K562 (cell line): ENCODE data around the gene RPTOR. TPM values are rescaled to one million over a fixed set of nuclear protein-coding genes. Genes with fewer than 3 reads are reported as not detected.
"Not testable (repeated sequence)": the region's sequence is repeated elsewhere in the genome, so short reads cannot be mapped to it uniquely, and the experiment has no call there.

ENCODE experiments used
- ATAC-seq: fragments of 200-7000 bp; cut with Tn5 transposase; 3 replicates; pipeline ENCODE4 v1.9.1; 2020; ENCODE audit warnings: moderate library complexity
- BruUV-seq: library from RNA; stranded (reverse); fragments of 400-500 nt; replicated peaks from 2 replicates; lab custom pipeline; 2021; lab: Mats Ljungman, UMichigan
- CTCF ChIA-PET: fragments of 300-600 bp; formaldehyde crosslinking; extraction: SDS; loops from one replicate; lab custom pipeline; 2021; ENCODE audit warnings: low intra/inter-chr PET ratio; lab: Yijun Ruan, JAX
- POLR2A ChIA-PET: fragments of 300-600, 350-650 bp; sonication (Branson Sonifier 250); formaldehyde crosslinking; extraction: SDS; loops from one replicate; lab custom pipeline; 2021; ENCODE audit warnings: antibody characterized with exemption, inconsistent platforms; lab: Yijun Ruan, JAX
- DNase-seq, 4 experiments: peaks; one replicate each; pipeline versions ENCODE4 v3.0.0 to v3.0.0-alpha.2; 2011 to 2018; ENCODE audit warnings: low spot score in 3 of 4, mixed read lengths in 3 of 4; ENCODE audit errors: extremely low read depth in 1 of 4
- FAIRE-seq: peaks from 2 replicates; lab custom pipeline; 2011; peaks lifted over from hg19 to GRCh38; lab: Jason Lieb, UNC
- H2AFZ ChIP-seq: 2 replicates; pipeline ENCODE4 v1.6.0; 2011; ENCODE audit warnings: low read depth, low read length, control low read depth, inconsistent platforms
- H3K27ac ChIP-seq: fragments of 200-600 bp; 3 replicates; pipeline ENCODE4 v1.8.0; 2011; ENCODE audit warnings: low read depth, mild to moderate bottlenecking, control low read depth, inconsistent platforms, low read length, moderate library complexity, mixed read lengths; ENCODE audit errors: extremely low read depth
- H3K27me3 ChIP-seq, 2 experiments: fragments of 300-600 bp in 1 of 2; 2 replicates in 1 of 2; 3 replicates in 1 of 2; pipeline versions ENCODE4 v1.6.0 to v1.8.0; 2011; ENCODE audit warnings: inconsistent platforms in 2 of 2, low read length in 2 of 2, mild to moderate bottlenecking in 1 of 2, mixed read lengths in 1 of 2, moderate library complexity in 1 of 2; ENCODE audit not compliant: control insufficient read depth in 2 of 2, insufficient read depth in 2 of 2
- H3K36me3 ChIP-seq: fragments of 300-600 bp; 3 replicates; pipeline ENCODE4 v1.8.0; 2011; ENCODE audit warnings: mild to moderate bottlenecking, low read length, inconsistent platforms; ENCODE audit not compliant: control insufficient read depth, insufficient read depth
- H3K4me1 ChIP-seq, 2 experiments: fragments of 200-600 bp in 1 of 2; replicated peaks in 1 of 2; 2 replicates in 1 of 2; 3 replicates in 1 of 2; pipeline versions ENCODE4 v1.5.1 to v1.8.0; 2011; ENCODE audit warnings: inconsistent platforms in 2 of 2, low read length in 2 of 2, mild to moderate bottlenecking in 1 of 2, mixed read lengths in 1 of 2, moderate library complexity in 1 of 2; ENCODE audit not compliant: control insufficient read depth in 2 of 2, insufficient read depth in 2 of 2
- H3K4me2 ChIP-seq: 2 replicates; pipeline ENCODE4 v1.6.1; 2011; ENCODE audit warnings: low read length, control low read depth, inconsistent platforms, mixed read lengths; ENCODE audit not compliant: insufficient read depth
- H3K4me3 ChIP-seq: fragments of 200-600 bp; sonication (generic), shearing (Covaris generic); 2 replicates; pipeline ENCODE4 v1.5.1; 2016; ENCODE audit warnings: control low read depth, inconsistent platforms
- H3K79me2 ChIP-seq: fragments of 200-600 bp; 3 replicates; pipeline ENCODE4 v1.8.0; 2011; ENCODE audit warnings: low read length, inconsistent platforms; ENCODE audit not compliant: control insufficient read depth, insufficient read depth
- H3K9ac ChIP-seq, 2 experiments: 2 replicates each; pipeline versions ENCODE4 v1.6.0 to v1.6.1; 2011; ENCODE audit warnings: low read depth in 2 of 2, low read length in 2 of 2, control low read depth in 1 of 2, inconsistent platforms in 1 of 2, mild to moderate bottlenecking in 1 of 2, mixed read lengths in 1 of 2; ENCODE audit not compliant: insufficient read depth in 1 of 2
- H3K9me1 ChIP-seq: one replicate; pipeline ENCODE4 v1.6.0; 2011; ENCODE audit warnings: inconsistent platforms, mild to moderate bottlenecking, low read length, moderate library complexity; ENCODE audit not compliant: control insufficient read depth, insufficient read depth
- H3K9me3 ChIP-seq: replicated peaks from 2 replicates; pipeline ENCODE4 v1.5.1; 2011; ENCODE audit warnings: low read depth, low read length, inconsistent platforms; ENCODE audit not compliant: control insufficient read depth, insufficient read depth
- H4K20me1 ChIP-seq: replicated peaks from 2 replicates; pipeline ENCODE4 v1.6.1; 2011; ENCODE audit warnings: low read length, inconsistent platforms, mixed read lengths; ENCODE audit not compliant: control insufficient read depth, insufficient read depth
- ELK3 ChIP-seq: fragments of 450-650 bp; formaldehyde crosslinking; IDR thresholded peaks from 2 replicates; pipeline ENCODE4 v1.4.0; 2020; ENCODE audit warnings: mild to moderate bottlenecking
- FOXO4 ChIP-seq: fragments of 450-650 bp; formaldehyde crosslinking; IDR thresholded peaks from 2 replicates; pipeline ENCODE4 v1.4.0; 2020; ENCODE audit warnings: mild to moderate bottlenecking, moderate library complexity
- ZNF395 ChIP-seq: fragments of 200-800 bp; sonication (Bioruptor generic); IDR thresholded peaks from 2 replicates; pipeline ENCODE4 v1.6.1; 2017; ENCODE audit warnings: missing genetic modification characterization, missing compliant biosample characterization
- ZNF76 ChIP-seq: fragments of 250-450 bp; sonication (Bioruptor Pico); IDR thresholded peaks from 2 replicates; pipeline ENCODE4 v1.4.0; 2020; ENCODE audit warnings: mild to moderate bottlenecking, moderate library complexity, borderline replicate concordance
- WGBS: fragments of 100-300 bp; shearing (Covaris generic); methylation state at CpG from one replicate; pipeline ENCODE4 v1.1.6; 2016; ENCODE audit warnings: low coverage, mixed read lengths; ENCODE audit not compliant: insufficient coverage; ENCODE audit errors: missing lambda C conversion rate; 5-methylcytosine and 5-hydroxymethylcytosine counted together
- in situ Hi-C: fragments of 300-500 bp; cut with MboI; formaldehyde crosslinking; loops from 4 replicates; pipeline ENCODE4 v1.15.0; 2018; ENCODE audit warnings: inconsistent platforms, mixed read lengths
- intact Hi-C: fragments of 100-400 bp; cut with micrococcal nuclease; formaldehyde crosslinking; loops from 2 replicates; pipeline ENCODE4 v1.14.2; 2022
- polyA plus RNA-seq, 8 experiments: library from polyadenylated mRNA; depleted of rRNA in 4 of 8; stranded (reverse) in 5 of 8; unstranded in 3 of 8; fragments of >200 nt; fragmentation: Nextera tagmentation in 2 of 8; fragmentation: Illumina TruSeq in 1 of 8; extraction: Ambion mirVana in 2 of 8; extraction: Trizol in 1 of 8; gene quantifications; 2 replicates each; pipeline versions ENCODE4 v1.2.1 to v1.2.3, GENCODE V29; 2011 to 2014; ENCODE audit warnings: inconsistent platforms in 1 of 8, missing spikeins in 1 of 8
- total RNA-seq, 7 experiments: library from RNA; depleted of rRNA in 6 of 7; stranded (reverse); fragments of >200 nt in 6 of 7; fragmentation: Illumina TruSeq in 2 of 7; extraction: Trizol in 2 of 7; gene quantifications; 2 replicates each; pipeline versions ENCODE4 v1.2.1 to v1.2.3, GENCODE V29; 2011 to 2021; ENCODE audit warnings: low replicate concordance in 1 of 7

The RPTOR gene
- total and polyA plus RNA-seq, 9 of the 15 experiments (the other 6 are each of a cell fraction or from before 2014, with no cell fraction given), result 0.24 to 54.1 (median 10.2) TPM

- Histone ChIP-seq H3K36me3 (no peaks in the 10 kb centered on the region), H3K27me3 (peaks cover 33 to 62% of the 10 kb centered on the region in 2 experiments; a peak in 3 of 5 replicates), H3K79me2 (no peaks in the 10 kb centered on the region), H3K9ac (no peak overlapping the region), H3K4me3 (no peak overlapping the region), H2AFZ (no peak overlapping the region), H3K27ac (no peak overlapping the region)
- CTCF ChIA-PET, result no interaction called here
- no TSS peak for BruUV-seq
- 0% methylated on average over 7 of the region's 8 CpGs for WGBS
- DNase-seq, result no peak
- no peak for FAIRE-seq
- in situ Hi-C loops, result no loop called here
- ATAC-seq, result no peak
- TF ChIP-seq ELK3 (CRISPR knock-in tag) (no peak), FOXO4 (no peak), ZNF76 (CRISPR knock-in tag) (no peak), ZNF395 (no peak)
- TF ChIP-seq, all 486 proteins: peak for 0
- intact Hi-C loops, result no loop called here
- Histone ChIP-seq H4K20me1 (peaks cover 5% of the 10 kb centered on the region; the same call in 1 of the 2 replicates), H3K4me2 (no peak overlapping the region), H3K9me3 (no peaks in the 10 kb centered on the region), H3K9me1 (no peaks in the 10 kb centered on the region), H3K4me1 (peaks cover 0 to 6% of the 10 kb centered on the region in 2 experiments; a peak in 3 of 5 replicates)
- POLR2A ChIA-PET, result interaction anchor here (0.5 to 1.6 kb wide), 4 partner anchors 10 to 442 kb away, joined by 3 to 5 read pairs (median 4); no protein-coding TSS in a partner anchor
These were observed 39.8 kb upstream of the RPTOR start for GRCh38 chr17:80504686-80505413.

- H3K27me3 ChIP-seq, result peaks cover 33 to 70% of the 10 kb centered on the region in 2 experiments; a peak in 4 of 5 replicates
- H3K9ac ChIP-seq, ATAC-seq, CTCF ChIA-PET, H3K79me2 ChIP-seq, intact Hi-C loops, H3K9me3 ChIP-seq, H3K9me1 ChIP-seq, H3K36me3 ChIP-seq, in situ Hi-C loops, H3K4me2 ChIP-seq, H2AFZ ChIP-seq, H3K27ac ChIP-seq, FAIRE-seq, DNase-seq, BruUV-seq, H3K4me3 ChIP-seq, H4K20me1 ChIP-seq: not testable (repeated sequence)
- WGBS, result 0% methylated on average over 4 of the region's 4 CpGs
- POLR2A ChIA-PET, result interaction anchor here (0.6 kb wide), 1 partner anchor 505 kb away, joined by 4 read pairs; no protein-coding TSS in a partner anchor
- H3K4me1 ChIP-seq, result peaks cover 0 to 11% of the 10 kb centered on the region in 2 experiments; a peak in 2 of 5 replicates
These were observed 37.5 kb upstream of the RPTOR start for GRCh38 chr17:80507177-80507576.
